Breast epithelium (tissue), 3 donors: ENCODE results near the gene IRF3.

Experiments used
- POLR2AphosphoS5 ChIP-seq, 3 donors: sonication (generic); formaldehyde crosslinking; IDR thresholded peaks; one replicate each; pipeline ENCODE4 v1.6.1; 2017; ENCODE audit warnings: antibody characterized with exemption in 3 of 3
- TF ChIP-seq, protein P1 (sequence below), 3 donors: fragments of 450-650 bp; IDR thresholded peaks; one replicate each; pipeline ENCODE4 v1.5.1; 2016 to 2017; ENCODE audit warnings: antibody characterized with exemption in 3 of 3, mild to moderate bottlenecking in 3 of 3, moderate library complexity in 3 of 3

- TF ChIP-seq, protein P1, sequence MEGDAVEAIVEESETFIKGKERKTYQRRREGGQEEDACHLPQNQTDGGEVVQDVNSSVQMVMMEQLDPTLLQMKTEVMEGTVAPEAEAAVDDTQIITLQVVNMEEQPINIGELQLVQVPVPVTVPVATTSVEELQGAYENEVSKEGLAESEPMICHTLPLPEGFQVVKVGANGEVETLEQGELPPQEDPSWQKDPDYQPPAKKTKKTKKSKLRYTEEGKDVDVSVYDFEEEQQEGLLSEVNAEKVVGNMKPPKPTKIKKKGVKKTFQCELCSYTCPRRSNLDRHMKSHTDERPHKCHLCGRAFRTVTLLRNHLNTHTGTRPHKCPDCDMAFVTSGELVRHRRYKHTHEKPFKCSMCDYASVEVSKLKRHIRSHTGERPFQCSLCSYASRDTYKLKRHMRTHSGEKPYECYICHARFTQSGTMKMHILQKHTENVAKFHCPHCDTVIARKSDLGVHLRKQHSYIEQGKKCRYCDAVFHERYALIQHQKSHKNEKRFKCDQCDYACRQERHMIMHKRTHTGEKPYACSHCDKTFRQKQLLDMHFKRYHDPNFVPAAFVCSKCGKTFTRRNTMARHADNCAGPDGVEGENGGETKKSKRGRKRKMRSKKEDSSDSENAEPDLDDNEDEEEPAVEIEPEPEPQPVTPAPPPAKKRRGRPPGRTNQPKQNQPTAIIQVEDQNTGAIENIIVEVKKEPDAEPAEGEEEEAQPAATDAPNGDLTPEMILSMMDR (IDR thresholded peaks at IDR 0.05), result no peak
- no peak for TF ChIP-seq POLR2AphosphoS5 (IDR thresholded peaks at IDR 0.05)
Observed at GRCh38 chr19:49701271-49701786, 35.7 kb upstream of the IRF3 start.
